ENCODE results near the gene ITGB2. TPM values are rescaled to one million over a fixed set of nuclear protein-coding genes. Genes with fewer than 3 reads are reported as not detected.

The ITGB2 gene
- total RNA-seq, 4 donors from 2014 or later, result 32.7 to 87.3 (median 56.2) TPM

- H3K9me3 ChIP-seq, result no peaks in the 10 kb centered on the region
- H3K27ac ChIP-seq, result no peak overlapping the region
- no peak overlapping the region for H3K4me3 ChIP-seq
- 37 to 55% methylated on average over 11 to 19 of the region's 19 CpGs for WGBS, 2 donors
- no peaks in the 10 kb centered on the region for H3K4me1 ChIP-seq
- no peak for DNase-seq (ENCODE audit: low spot score in 2 of 2)
- no peak for TF ChIP-seq CTCF (IDR thresholded peaks at IDR 0.05)
- TF ChIP-seq EP300 (IDR thresholded peaks at IDR 0.05), result no peak
- TF ChIP-seq POLR2A (IDR thresholded peaks at IDR 0.05), result no peak
- H3K27me3 ChIP-seq, result no peaks in the 10 kb centered on the region
- H3K36me3 ChIP-seq, result no peaks in the 10 kb centered on the region
These were observed 28.6 kb downstream of the ITGB2 start for GRCh38 chr21:44892095-44892494.

- H3K36me3 ChIP-seq, result no peaks in the 10 kb centered on the region
- DNase-seq (ENCODE audit: low spot score in 2 of 2), result no peak
- no peaks in the 10 kb centered on the region for H3K4me1 ChIP-seq
- TF ChIP-seq CTCF (IDR thresholded peaks at IDR 0.05) (no peak), EP300 (IDR thresholded peaks at IDR 0.05) (no peak), POLR2A (IDR thresholded peaks at IDR 0.05) (no peak)
- H3K9me3 ChIP-seq, result no peaks in the 10 kb centered on the region
- WGBS, 2 donors, result 90 to 93% methylated on average over 2 to 15 of the region's 15 CpGs
- no peak overlapping the region for H3K27ac ChIP-seq
- no peaks in the 10 kb centered on the region for H3K27me3 ChIP-seq
- no peak overlapping the region for H3K4me3 ChIP-seq
These were observed 29.1 kb downstream of the ITGB2 start for GRCh38 chr21:44891631-44892031.

GRCh38 chr21:44890961-44891541 is 29.6 kb downstream of the ITGB2 start:
- no peaks in the 10 kb centered on the region for H3K4me1 ChIP-seq
- H3K4me3 ChIP-seq, result no peak overlapping the region
- H3K36me3 ChIP-seq, result no peaks in the 10 kb centered on the region
- H3K9me3 ChIP-seq, result no peaks in the 10 kb centered on the region
- TF ChIP-seq EP300 (IDR thresholded peaks at IDR 0.05) (no peak), POLR2A (IDR thresholded peaks at IDR 0.05) (no peak), CTCF (IDR thresholded peaks at IDR 0.05) (no peak)
- H3K27me3 ChIP-seq, result no peaks in the 10 kb centered on the region
- H3K27ac ChIP-seq, result no peak overlapping the region
- 74 to 89% methylated on average over 6 to 7 of the region's 9 CpGs for WGBS, 2 donors
- no peak for DNase-seq (ENCODE audit: low spot score in 2 of 2)

GRCh38 chr21:44890338-44890931 is 30.3 kb downstream of the ITGB2 start:
- WGBS, 2 donors, result 67 to 77% methylated on average over 16 to 19 of the region's 24 CpGs
- Histone ChIP-seq H3K27me3 (no peaks in the 10 kb centered on the region), H3K9me3 (no peaks in the 10 kb centered on the region), H3K27ac (no peak overlapping the region), H3K4me1 (no peaks in the 10 kb centered on the region), H3K4me3 (no peak overlapping the region), H3K36me3 (no peaks in the 10 kb centered on the region)
- no peak for DNase-seq (ENCODE audit: low spot score in 2 of 2)
- TF ChIP-seq POLR2A (IDR thresholded peaks at IDR 0.05) (no peak), EP300 (IDR thresholded peaks at IDR 0.05) (no peak), CTCF (IDR thresholded peaks at IDR 0.05) (no peak)

- Histone ChIP-seq H3K4me1 (no peaks in the 10 kb centered on the region), H3K27ac (no peak overlapping the region), H3K36me3 (no peaks in the 10 kb centered on the region), H3K4me3 (no peak overlapping the region), H3K9me3 (no peaks in the 10 kb centered on the region), H3K27me3 (no peaks in the 10 kb centered on the region)
- no peak for TF ChIP-seq EP300 (IDR thresholded peaks at IDR 0.05)
- no peak for TF ChIP-seq POLR2A (IDR thresholded peaks at IDR 0.05)
- no peak for TF ChIP-seq CTCF (IDR thresholded peaks at IDR 0.05)
- WGBS, 2 donors, result 87 to 88% methylated on average over 18 to 23 of the region's 29 CpGs
- no peak for DNase-seq (ENCODE audit: low spot score in 2 of 2)
These were observed 30.9 kb downstream of the ITGB2 start for GRCh38 chr21:44889625-44890337.

Data from tibial nerve (tissue), 4 donors.